Measurements from ENCODE around the gene FPR1.

Gene FPR1, protein sequence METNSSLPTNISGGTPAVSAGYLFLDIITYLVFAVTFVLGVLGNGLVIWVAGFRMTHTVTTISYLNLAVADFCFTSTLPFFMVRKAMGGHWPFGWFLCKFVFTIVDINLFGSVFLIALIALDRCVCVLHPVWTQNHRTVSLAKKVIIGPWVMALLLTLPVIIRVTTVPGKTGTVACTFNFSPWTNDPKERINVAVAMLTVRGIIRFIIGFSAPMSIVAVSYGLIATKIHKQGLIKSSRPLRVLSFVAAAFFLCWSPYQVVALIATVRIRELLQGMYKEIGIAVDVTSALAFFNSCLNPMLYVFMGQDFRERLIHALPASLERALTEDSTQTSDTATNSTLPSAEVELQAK

DNA sequence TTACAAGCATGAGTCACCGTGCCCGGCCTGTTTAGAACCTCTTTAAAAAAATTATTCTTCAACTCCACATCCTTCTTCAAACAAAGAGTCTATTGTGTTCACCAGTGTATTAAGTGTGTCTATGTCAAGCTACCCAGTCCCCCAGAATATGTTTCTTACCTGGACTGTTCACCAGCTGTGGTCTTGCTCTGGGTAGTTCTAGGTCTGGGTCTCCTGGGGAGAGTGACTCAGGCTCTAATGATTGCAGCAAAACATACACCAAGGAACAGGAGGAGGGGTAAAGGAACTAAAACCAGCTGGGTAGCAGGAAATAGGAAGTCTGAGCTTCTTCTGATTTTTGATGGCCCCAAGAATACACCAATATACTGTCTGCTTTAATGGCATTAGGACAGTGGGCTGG is at the start of gene FPR1:
FPR1 (minus strand) TSS at position 224 of the 400 bp plus-strand sequence. CDS start 4,884 bp downstream, outside the sequence.
- no peak for DNase-seq

GRCh38 chr19:51800473-51801244 is 49.0 kb upstream of the FPR1 start:
- no peak for DNase-seq

DNA sequence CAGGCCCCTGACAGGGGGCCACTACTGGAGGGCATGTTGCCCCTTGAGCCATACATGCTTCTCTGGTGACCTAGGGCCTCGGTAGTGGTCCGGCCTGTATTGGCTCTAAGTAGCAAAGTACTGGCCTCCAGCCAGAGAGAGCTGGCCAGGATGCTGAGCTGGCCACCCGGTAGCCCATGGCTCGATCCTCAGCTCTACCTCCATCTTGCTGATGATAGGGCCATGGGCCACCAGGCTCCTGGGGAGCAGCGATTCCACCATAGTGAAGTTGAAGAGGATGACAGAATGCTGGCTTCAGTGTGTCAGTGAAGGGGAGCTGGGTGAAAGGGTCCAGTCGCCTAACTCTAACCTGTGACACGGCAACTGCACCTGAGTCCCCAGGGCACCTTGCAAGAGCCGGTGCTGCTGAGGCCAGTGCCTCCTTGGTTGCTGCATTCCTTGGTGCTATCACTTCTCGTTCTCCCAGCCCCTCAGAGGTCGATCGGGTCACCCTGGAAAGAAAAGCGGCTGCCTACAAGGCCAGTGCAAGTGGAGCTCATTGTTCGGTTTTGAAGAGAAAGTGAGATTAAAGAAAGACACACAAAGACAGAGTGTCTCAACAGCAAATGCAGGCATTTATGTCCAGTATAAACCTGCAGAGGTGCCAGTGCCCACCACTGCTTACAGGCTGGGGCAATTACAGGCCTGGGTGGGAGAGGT is 48.2 kb upstream of the FPR1 start:
- DNase-seq = no peak

DNA sequence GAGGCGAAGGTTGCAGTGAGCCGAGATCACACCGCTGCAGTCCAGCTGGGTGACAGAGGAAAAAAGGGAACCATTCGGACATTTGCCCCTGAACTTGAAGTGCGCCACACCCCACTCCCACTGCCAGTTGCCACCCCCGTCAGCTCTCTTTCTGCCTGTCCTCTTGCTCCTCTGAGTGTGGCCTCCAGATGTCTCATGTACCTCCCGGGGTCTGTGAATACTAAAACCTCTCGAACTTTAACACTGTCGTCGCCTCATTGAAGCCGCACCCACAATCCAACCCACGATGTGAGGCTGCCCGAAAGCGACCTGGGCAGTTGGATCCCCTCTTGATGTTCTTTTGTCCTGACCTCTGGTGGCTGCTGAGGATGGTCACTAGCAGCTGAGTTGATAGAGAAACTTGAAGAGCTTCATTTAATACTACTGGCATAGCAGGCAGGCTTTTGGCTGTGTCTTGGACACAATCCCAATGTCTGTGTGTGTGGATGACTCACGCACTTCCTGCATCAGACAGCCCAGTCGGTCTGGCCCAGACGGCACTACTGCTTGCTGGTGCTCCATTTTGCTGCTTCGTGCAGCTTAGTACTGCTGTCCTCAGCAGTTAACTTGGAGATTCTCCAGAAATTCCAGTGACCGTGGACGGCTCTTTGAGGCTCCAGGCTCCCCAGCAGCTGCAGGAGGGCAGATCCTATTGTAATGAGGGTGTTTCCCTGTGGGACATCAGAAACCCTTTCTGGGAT is 47.5 kb upstream of the FPR1 start:
- no peak for DNase-seq

DNA sequence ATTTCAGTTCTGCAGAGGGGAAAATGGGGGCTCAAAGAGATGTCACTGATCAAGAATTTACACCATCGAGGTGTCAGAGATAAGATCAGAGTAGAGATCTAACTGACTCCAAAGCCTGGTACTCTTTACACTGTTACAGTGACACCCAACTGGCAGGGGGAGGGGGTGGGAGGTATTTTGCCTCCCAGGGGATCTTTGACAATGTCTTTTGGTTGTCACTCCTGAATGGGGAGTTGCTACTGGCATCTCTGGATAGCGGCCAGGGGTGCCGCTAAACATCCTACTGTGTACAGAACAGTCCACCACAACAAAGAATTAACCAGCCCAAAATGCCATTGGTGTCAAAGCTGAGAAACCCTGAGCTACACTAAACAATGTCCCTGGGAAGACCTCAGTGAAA is 46.4 kb upstream of the FPR1 start:
- no peak for DNase-seq

GRCh38 chr19:51797480-51797879 is 45.8 kb upstream of the FPR1 start:
- DNase-seq = no peak

DNA sequence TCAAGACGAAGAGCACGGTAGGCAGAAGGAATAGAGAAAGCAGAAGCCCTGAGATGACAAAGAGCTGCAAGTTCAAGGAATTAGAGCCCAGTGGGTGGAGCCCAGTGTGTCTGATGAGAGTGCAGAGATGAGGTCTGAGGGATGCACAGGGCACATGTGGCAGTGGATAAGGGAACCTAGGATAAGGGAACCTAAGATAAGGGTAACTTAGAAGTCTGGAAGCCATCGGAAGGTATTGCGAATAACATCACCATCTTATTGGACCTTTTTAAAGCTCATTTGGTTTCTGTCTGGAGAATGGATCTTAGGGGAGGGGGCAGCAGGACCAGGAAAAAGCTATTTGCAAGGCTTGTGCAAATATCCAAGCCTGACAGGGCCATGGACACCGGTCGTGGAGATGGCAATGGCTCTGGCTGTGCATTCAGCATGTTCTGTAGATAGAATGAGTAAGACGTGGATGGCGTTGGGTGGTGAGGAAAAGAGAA is 44.6 kb upstream of the FPR1 start:
- no peak for DNase-seq

- DNase-seq = no peak
Observed at GRCh38 chr19:51794885-51795490, 43.3 kb upstream of the FPR1 start, which contains the start of gene FPR3. TSS of gene FPR3 (plus strand) at chr19:51795157. CDS start at chr19:51823749, 28,592 bp downstream.

DNA sequence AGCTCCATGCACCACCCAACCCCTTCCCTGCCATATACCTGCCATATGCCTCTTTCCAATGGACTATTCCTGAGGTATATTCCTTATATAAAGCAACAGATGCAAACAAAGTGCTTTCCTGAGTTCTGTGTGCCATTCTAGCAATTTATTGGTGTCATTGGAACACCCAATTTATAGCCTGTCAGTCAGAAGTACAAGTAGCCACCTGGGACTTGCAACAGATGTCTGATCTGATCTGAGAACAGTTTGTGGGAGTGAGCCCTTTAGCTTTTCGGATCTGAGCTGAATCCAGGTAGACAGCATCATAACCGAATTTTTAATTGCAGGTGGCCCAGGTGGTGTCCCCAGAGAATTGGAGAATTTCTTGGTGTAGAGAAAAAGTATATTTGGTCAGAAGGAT is 42.3 kb upstream of the FPR1 start:
- no peak for DNase-seq

- no peak for DNase-seq
Observed at GRCh38 chr19:51792932-51793331, 41.3 kb upstream of the FPR1 start.

DNA sequence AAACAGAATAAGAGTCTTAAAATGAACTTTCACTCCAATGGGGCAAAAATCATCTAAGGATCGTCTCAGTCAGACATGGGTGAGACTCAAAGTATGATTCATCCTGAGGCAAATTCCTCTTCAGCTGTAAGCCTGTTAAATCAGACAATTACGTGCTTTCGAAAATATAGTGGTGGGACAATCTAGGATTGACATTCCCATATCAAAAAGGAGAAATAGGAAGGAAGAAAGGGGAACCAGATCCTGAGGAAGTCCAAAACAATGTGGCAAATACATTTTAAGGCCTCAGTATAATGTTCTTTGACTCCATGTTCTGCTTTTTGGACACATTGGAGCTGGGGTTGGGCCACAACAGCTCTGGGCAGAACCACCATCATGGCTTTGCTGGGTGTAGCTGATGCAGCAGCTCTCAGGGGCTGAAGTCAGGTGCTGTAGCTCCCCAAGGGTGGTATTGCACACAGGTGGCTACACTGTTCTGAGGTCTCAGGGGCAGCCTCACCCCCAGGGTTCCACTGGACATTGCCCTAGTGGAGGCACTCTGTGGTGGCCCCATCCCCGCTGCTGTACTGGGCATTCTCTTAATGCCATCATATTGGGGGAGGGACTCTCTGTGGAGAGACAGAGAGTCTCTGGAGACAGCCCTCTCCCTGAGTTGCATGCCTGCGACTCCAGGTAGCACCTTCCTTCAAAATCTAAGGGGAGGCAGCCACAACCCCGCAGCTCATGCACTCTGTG is 37.5 kb upstream of the FPR1 start:
- no peak for DNase-seq

DNA sequence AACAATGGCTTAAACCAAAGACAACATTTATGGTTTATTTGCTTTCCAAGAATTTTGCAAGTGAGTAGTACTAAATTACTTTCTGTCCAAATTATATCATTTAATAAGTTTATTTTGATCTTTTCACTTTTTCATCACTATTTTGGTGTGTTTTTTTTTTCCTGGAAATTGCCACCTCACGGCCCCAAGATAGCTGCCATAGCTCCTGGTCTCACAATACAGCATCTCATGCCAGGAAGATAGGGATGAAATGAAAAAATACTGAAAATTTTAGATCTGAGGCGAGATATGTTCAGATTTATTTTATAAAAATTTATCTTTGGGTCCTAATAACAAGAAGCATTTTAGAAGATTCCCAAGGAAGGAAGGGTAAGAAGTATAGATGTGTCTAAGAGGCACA is 36.4 kb upstream of the FPR1 start:
- DNase-seq = no peak

- DNase-seq = no peak
Observed at GRCh38 chr19:51786646-51787494, 35.2 kb upstream of the FPR1 start.

DNA sequence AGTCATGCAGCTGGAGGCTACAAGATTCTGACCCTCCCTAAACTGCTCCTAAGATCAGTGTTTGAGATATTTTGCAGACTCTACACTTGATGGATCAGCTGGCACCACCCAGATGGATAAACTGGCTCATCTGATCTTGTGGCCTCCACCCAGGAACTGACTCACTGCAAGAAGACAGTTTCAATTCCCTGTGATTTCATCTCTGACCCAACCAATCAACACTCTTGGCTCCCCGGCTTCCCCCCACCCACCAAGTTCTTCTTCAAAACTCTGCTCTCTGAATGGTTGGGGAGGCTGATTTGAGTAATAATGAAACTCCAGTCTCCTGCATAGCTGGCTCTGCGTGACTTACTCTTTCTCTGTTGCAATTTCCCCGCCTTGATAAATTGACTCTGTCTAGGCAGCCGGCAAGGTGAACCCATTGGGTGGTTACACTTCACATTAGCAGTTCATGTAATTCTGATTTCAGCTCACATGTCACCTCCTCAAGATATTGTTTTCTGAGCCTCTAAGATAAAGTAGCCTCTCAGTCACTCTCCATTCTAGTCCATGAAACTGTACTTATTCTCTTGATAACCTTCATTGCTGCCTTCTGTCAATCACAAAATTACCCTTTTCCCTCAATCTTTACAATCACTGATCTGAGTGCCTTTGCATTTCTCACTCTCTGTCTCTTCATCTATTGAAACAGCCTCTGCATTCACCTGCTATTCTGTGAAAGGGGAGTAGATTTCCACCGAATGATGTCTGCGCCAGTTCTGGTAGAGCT is 33.4 kb upstream of the FPR1 start:
- DNase-seq = no peak

GRCh38 chr19:51784109-51784785 is 32.6 kb upstream of the FPR1 start:
- DNase-seq = no peak

- no peak for DNase-seq
Observed at GRCh38 chr19:51783372-51783771, 31.7 kb upstream of the FPR1 start.

GRCh38 chr19:51781999-51782398 is 30.3 kb upstream of the FPR1 start:
- DNase-seq = no peak

DNA sequence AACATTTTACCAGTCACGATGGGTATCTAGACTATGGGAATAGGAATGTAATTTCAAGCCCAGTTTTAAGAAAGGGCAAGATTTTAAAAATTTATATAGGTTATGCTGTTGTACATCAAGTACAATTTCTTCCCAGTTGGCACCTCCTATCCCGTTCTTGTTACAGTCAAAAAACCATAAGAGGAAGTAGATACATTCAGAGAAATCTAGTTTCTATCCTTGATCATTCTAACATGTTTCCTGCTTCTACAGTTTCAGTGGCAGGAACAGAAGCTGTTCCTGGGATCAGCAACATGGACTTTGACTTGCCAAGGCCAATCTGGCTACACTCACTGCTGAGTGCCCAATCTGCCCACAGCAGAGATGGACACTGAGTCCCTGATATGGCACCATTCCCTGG is 28.6 kb upstream of the FPR1 start:
- no peak for DNase-seq

DNA sequence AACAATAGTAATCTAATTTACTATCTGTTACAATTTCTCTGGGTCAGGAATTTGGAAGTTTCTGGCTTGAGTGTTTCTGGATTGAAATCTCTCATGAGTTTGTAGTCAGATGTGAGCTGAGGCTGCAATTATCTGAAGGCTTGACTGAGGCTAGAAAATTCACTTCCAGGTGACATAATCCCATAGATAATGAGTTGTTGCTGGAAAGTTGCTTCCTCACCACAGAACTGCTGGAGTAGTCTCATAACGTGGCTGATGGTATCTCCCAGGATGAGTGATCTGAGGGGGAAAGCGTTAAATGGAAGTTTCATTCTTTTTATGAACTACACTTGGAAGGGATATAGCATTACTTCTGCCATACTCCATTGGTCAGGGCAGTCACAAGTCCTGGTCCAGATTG is 28.0 kb upstream of the FPR1 start:
- no peak for DNase-seq

Measured in NCI-H2107 (cell line).